22Rv1 (cell line): ENCODE measurements around the gene PGS1.

Experiments used
- H3K27ac ChIP-seq: fragments of 450-650 bp; 2 replicates; pipeline ENCODE4 v1.5.1; 2017
- CTCF ChIP-seq: fragments of 450-650 bp; IDR thresholded peaks from 2 replicates; pipeline ENCODE4 v1.5.1; 2017; ENCODE audit warnings: mild to moderate bottlenecking
- ZFX ChIP-seq: fragments of 450-650 bp; IDR thresholded peaks from 2 replicates; pipeline ENCODE4 v1.6.1; 2017; ENCODE audit warnings: antibody characterized with exemption, borderline replicate concordance

The PGS1 gene

GRCh38 chr17:78438694-78439325, 60.4 kb downstream of the PGS1 start:
- TF ChIP-seq CTCF, result no peak
- no peak for TF ChIP-seq ZFX
- no peak overlapping the region for H3K27ac ChIP-seq

GRCh38 chr17:78441271-78441971, 63.0 kb downstream of the PGS1 start:
- TF ChIP-seq ZFX (no peak), CTCF (no peak)
- H3K27ac ChIP-seq, result no peak overlapping the region

GRCh38 chr17:78442648-78443218, 64.3 kb downstream of the PGS1 start:
- H3K27ac ChIP-seq, result no peak overlapping the region
- no peak for TF ChIP-seq CTCF
- no peak for TF ChIP-seq ZFX

- no peak for TF ChIP-seq CTCF
- no peak for TF ChIP-seq ZFX
These were observed 65.9 kb downstream of the PGS1 start for GRCh38 chr17:78444392-78444791.

GRCh38 chr17:78446833-78447232, 68.4 kb downstream of the PGS1 start:
- TF ChIP-seq ZFX (no peak), CTCF (no peak)
- no peak overlapping the region for H3K27ac ChIP-seq

More at GRCh38 chr17:78444392-78444791, 65.9 kb downstream of the PGS1 start:
- no peak overlapping the region for H3K27ac ChIP-seq

- TF ChIP-seq ZFX (no peak), CTCF (peak; percentile 12; the same call in 1 of the 2 replicates)
- H3K27ac ChIP-seq, result no peak overlapping the region
These were observed 70.0 kb downstream of the PGS1 start for GRCh38 chr17:78448356-78448993.
